ENCODE data around the gene SLC16A7.
"Not testable (repeated sequence)": the region's sequence is repeated elsewhere in the genome, so short reads cannot be mapped to it uniquely, and the experiment has no call there.

Gene SLC16A7

DNA sequence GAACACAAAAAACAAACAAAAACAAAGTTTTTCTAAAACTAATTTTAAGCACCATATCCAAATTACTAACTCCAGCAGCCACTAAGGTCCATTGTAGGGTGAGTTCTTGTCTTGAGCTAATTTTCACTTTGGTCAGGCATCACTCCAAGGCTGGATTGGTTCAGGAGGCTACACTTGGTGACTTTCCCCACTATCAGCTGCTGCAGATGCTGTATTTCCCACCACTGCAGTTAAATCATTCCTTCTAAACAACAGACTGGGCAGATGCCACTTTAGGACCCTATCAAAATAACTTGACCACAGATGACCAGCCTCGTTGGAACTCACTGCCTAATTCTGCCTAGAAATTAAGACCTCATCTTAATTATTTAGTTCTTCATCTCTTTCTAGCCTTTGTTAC is 140.5 kb downstream of the SLC16A7 start:
- no peak for DNase-seq (ENCODE audit: low read depth)

DNA sequence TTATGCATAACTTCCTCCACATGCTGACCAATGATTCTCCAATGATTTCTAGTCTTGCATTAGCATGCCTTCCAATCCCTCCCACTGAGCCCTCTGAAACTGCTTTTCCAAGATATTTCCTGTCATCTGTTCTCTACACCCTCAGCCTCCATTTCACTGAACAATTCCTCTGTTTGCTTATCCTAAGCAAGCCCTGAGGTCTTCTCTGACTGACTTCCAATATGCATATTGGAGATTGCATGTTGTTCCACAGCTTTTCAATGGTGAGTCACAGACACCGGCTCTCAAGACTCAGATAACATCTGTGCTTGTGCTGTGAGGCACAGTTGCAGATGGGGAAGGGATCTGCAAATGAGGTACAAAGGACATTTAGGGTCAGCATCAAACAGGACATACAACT is 141.0 kb downstream of the SLC16A7 start:
- no peak for DNase-seq (ENCODE audit: low read depth)

DNA sequence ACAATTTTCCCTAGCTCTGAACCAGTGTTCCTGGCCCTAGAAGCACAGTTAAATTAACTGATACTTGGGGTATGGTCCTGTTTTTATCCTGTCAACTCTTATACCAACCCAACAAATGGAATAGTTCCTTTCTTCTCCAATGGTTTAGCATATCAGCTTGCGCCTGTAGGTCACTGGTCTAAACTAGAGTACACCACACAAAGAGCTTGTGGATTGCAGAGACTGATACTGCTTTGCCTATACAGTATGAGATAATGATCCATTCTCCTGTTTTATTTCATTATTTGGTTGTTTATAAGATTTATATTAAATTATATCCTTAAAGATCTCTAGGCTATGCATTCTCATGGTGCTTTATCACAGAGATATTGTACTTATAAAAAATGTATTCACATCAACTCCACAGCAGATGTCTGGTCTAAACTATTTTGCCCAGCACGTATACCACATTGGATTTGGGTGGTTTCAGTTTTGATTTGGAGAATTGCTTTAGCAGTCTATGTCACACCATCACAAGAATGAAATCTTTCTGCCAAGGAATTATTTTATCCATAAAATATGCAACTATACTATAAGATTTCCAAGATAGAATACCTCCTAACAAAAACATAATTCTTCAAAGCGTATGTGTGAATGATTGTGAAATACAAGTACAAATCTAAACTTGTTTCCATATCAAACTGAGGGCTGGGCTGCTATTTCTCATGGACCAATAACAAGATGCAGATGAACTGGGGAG is 142.1 kb downstream of the SLC16A7 start:
- DNase-seq (ENCODE audit: low read depth): no peak

DNA sequence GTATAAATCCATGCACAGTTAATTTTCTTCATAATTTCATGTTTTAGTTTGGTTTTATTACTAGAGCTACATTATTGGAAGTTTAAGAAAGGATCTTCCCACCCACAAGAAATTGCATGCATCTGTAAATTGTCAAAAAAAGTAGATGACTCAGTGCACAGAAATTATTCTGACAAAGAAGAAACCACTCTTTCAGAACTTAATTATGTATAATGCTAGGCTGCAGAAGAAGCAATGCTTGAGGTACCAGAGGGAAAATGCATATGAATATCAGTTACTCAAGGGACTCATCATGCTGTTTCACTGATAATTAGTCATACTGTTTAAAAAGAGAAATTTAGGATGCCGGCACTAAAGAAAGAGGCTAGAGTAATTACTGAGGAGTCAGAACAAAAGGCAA is 147.0 kb downstream of the SLC16A7 start:
- no peak for DNase-seq (ENCODE audit: low read depth)

DNA sequence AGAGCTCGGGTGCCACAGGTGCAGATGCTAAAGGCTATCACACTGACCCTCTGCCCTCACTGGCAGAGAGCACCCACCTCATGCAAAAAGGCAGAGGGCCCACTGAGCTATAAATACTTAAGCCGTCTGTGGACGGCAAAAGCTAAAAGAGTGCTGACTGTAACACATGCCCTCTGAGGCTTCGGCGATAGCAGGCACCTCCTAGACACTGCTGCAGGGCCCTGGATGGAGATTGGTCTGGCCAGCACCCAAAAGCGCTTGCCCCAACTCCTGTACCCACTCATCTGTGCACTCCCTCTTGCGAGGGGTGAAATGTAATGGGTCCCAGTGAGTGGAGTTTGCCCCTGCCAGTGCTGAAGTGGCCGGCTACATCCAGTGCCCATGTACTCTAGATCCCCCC is 148.7 kb downstream of the SLC16A7 start:
- DNase-seq (ENCODE audit: low read depth): no peak

DNA sequence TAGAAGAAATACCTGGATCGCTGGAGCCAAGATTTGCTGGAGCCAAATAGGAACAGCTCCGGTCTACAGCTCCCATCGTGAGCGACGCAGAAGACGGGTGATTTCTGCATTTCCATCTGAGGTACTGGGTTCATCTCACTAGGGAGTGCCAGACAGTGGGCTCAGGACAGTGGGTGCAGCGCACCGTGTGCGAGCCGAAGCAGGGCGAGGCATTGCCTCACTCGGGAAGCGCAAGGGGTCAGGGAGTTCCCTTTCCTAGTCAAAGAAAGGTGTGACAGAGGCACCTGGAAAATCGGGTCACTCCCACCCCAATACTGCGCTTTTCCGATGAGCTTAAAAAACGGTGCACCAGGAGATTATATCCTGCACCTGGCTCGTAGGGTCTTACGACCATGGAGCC is 155.3 kb downstream of the SLC16A7 start:
- not testable (repeated sequence) for DNase-seq (ENCODE audit: low read depth)

DNA sequence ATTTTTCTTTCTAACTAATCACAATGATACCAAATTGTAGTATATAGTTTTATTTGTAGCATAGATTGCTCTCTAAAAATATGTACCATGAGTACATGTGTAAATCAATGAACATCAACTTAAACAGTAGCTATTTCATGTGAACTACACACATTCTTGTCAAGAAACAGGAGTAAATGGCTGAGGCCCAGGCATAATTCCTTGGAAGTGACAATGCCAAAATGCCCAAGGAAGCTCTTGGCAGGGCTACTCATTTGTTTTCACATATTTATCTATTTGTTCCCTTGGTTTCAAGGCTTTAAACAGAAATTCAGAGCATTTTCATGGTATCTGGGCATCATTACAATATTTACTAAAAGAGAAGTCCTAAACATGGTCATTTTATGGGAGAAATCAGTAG is 165.7 kb downstream of the SLC16A7 start:
- DNase-seq (ENCODE audit: low read depth): no peak

DNA sequence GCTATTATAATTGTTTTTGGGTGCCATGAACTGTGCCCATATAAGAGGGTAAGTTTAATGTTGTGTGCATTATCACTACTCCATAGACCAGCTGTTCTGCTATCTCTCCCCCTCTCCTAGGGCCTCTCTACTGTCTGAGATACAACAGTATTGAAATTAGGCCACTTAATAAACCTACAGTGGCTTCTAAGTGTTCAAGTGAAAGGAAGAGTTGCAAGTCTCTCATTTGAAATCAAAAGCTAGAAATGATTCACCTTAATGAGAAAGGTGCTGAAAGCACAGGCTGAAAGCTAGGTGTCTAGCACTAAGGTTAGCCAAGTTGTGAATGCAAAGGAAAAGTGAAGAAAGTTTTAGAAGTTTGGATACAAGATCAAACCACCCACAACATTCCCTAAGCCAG is 168.0 kb downstream of the SLC16A7 start:
- DNase-seq (ENCODE audit: low read depth): no peak

DNA sequence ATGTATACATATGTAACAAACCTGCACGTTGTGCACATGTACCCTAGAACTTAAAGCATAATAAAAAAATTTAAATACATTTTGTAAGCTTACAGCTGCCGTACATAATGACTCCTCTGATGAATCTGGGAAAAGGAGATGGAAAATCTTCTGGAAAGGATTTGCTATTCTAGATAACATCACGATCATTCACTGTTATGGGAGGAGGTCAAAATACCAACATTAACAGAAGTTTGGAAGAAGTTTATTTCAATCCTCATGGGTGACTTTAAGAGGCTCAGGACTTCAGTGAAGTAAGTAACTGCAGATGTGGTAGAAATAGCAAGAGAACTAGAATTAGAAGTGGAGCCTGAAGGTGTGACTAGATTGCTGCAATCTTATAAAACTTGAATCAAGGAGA is 172.2 kb downstream of the SLC16A7 start:
- no peak for DNase-seq (ENCODE audit: low read depth)

DNA sequence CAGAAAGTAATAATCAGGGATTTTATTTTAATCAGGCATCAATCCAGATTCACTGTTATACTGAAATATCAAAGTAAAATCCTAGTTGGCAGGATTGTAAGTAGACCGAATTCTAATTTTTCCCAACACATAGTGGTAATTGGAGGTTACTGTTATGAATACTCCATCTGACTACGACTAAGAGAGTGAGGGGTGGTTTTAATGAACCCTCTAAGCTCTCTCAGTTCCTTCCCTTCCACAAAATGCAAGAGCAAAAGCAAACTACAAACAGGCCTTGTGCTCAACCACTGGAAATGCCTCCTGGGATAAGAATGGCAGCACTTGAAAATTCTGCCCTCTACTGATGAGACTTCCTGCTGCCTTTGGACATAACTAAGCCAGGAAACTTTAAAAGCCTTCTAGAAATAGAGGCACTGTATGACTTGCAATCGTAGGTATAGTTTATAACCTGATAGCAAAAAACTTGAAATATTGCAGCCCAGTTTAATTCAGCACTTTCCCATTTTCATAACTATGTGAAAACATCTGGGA is 184.8 kb downstream of the SLC16A7 start:
- no peak for DNase-seq (ENCODE audit: low read depth)

DNA sequence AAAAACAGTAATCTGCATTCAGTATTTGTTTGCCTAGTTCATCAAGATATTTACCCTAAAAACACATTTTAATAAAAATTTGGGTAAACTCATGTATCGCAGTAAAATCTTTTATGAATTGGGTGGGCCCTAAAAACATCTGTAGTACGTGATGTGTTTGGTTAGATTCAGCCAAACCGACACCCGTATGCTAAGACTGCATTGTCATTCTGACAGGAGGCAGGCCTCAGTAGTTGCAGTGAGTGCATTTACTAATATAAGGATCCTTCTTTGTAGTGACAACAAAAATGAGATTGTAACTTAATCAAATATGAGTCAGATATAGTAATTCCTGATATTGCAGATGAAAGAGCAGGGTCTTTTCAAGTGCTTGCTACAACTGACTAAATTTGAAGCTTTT is 191.8 kb downstream of the SLC16A7 start:
- no peak for DNase-seq (ENCODE audit: low read depth)

DNA sequence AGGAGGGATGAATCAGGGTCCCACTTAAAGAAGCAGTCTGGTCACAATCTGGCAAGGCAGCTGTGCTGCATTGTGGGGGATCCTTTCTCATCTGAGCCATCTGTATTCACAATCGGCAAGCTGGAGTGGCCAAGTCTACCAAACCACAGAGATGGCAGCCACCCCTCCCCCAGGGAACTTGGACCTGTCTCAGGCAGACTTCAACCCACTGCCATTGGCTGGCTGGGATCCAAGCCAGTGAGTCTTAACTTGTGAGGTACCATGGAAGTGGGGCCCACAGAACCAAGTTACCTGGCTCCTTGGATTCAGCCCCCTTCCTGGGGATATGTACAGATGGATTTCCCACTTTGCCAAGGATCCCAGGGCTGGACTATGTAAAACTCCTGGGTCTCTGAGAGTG is 196.8 kb downstream of the SLC16A7 start:
- no peak for DNase-seq (ENCODE audit: low read depth)

DNA sequence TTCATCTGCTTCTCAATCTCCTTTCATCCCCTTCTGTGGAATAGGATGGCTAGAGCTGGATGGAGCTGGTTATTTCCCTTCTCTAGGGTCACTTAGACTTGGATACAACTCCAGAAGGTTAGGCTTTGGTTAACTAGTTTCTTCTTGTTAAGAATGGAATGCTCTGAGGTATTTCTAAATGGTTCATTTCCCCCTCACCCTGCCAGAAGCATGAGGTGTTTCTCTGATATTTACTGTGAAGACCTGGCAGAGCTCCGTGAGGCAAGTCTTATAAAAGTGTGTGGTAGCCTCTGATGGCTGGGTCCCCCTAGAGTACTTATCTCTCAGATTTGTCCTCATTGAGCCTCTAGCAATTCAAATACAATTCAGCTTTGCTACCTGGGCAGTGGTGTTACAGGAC is 207.9 kb downstream of the SLC16A7 start:
- DNase-seq (ENCODE audit: low read depth): no peak

DNA sequence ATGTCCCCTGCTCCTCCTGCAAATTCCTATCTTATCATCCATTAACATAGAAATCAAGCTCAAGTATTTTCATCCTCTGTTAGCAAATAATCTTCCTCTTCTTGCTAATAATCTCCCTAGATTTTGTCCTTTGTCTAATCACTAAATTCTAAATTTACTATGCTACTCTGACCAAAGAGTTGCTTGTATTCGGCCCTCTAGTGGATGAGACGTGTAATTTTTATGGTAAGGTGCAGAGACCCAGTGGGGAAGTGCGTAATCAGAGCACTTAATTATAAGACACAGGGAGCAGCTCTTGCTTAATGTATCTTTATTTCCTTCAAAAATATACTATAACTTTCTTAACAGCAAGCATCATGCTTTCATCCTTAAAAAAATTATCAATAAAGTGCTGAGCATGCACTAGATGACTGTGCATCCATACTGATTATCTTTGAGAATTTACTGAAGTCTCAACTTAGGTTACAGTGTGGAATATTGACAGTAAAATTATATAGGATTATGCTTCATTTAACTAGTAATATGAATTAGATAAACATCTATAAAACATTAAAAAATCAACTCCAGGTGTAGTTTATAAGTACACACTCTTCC is 212.6 kb downstream of the SLC16A7 start:
- no peak for DNase-seq (ENCODE audit: low read depth)

DNA sequence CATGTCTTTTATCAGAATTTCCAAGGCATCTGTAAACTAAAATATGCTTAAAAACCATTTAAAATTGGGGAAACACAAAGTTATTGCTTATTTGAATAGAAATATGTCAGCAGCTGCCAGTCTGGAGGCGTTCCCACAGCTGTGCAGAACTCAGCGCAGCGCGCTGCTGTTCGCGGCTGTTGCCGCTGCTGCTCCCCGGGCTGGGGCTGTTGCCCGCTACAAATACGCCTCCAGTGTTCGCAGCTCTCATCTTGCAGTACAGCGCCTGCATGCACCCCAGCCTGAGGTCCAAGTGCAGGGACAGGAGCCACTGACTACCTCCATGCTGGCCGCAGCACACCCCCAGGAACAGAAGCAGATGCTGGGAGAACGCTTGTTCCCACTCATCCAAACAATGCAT is 216.2 kb downstream of the SLC16A7 start:
- no peak for DNase-seq (ENCODE audit: low read depth)

DNA sequence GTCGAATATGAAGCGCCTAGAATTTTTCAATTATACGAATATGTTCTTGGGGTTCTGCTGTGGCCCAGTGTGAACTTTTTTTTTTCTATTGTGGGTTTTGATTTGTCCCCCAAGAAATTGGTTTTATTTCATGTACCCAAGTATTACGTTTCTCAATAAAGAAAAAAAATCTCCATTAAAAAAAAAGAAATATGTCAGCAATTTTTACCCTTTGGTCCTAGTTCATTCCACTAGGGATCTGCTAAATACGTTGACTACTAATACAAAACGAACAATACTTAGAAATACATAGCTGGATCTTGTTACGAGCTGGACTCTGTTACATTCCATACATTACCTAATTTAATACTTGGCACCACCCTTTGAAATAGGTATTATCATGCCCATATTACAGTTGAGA is 216.9 kb downstream of the SLC16A7 start:
- no peak for DNase-seq (ENCODE audit: low read depth)

DNA sequence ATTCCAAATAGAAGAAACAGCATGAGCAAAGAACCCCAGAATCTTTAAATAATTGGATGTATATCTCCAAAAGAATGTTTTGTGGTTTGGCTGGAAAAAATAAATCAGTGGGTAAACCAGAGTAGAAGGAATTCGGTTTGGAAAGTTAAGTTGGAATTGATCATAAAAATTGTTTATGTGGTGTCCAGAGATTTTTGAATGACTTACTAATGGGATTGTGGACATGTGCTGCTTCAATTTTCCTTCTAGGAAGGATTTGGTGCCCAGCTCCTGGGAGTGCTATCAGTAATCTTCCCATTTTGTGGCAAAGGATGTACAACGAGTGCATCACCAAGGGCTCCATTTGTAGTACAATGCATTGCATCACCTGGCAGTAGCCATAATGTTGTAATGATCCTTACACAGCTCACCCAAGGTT is 224.8 kb downstream of the SLC16A7 start:
- no peak for DNase-seq (ENCODE audit: low read depth)

DNA sequence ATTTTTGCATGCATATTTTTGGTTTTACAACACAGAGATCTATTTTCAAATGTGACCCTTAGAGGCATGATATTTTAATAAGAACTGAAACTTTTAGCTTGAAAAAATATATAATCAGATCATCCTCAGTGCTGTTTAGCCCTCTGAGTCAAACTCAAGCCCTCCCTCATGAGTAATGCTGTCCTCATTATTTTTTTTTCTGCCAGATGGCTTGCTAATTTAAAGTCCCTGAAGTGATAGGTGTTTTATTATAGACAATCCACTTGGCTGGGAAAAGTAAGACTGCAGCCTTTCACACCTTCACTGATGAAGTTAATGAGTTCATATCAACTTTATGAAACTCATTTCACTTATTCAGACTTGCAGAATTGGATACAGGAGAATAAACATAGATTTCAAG is 227.7 kb downstream of the SLC16A7 start:
- DNase-seq (ENCODE audit: low read depth): no peak

DNA sequence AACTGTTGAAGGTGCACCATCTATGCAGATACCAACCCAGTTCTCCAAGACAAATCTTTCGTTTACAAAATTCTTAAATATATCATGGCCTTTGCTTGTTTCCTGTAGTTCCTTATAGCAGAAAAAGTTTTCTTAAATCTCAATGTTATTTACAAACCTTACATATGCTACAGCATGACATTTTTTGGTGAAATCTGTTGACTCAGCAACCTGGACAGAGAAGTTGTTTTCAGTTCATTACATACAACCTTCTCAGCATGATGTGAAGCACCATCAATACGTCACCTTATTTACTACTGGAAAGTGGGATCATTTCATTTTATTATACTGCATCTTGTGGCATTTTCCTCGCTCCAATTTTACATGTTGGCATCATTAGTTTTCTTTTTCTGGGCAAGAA is 231.9 kb downstream of the SLC16A7 start:
- DNase-seq (ENCODE audit: low read depth): no peak

DNA sequence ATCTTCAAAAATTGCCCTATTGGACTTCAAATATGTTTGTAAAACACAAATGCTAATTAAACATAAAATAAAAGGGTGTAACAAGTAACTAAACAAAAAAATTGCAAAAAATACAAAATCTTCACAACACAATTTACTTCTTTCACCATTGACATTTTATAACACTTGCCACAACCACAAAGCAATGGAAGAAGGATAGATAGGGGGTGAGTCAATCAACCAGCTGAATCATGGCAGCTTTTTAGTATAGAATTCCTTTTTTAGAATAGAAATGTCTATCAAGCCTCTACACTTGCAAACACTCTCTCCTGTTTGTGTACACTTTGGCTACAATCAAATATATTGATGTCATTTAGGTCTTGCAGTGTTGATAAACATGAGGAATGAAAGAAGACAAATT is 232.7 kb downstream of the SLC16A7 start:
- no peak for DNase-seq (ENCODE audit: low read depth)

DNA sequence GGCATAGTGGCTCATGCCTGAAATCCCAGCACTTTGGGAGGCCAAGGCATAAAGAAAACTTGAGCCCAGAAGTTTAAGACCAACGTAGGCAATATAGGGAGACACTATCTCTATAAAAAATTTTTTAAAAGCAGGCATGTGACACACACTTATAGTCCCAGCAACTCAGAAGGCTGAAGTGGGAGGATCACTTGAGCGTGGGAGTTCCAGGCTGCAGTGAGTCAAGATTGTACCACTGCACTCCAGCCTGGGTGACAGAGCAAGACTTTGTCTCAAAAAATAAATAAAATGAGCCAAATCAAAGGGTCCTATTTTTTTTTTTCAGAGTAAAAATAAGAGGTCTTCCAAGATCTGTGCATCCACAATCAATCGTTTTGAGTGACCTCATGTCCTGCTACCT is 237.6 kb downstream of the SLC16A7 start:
- no peak for DNase-seq (ENCODE audit: low read depth)

DNA sequence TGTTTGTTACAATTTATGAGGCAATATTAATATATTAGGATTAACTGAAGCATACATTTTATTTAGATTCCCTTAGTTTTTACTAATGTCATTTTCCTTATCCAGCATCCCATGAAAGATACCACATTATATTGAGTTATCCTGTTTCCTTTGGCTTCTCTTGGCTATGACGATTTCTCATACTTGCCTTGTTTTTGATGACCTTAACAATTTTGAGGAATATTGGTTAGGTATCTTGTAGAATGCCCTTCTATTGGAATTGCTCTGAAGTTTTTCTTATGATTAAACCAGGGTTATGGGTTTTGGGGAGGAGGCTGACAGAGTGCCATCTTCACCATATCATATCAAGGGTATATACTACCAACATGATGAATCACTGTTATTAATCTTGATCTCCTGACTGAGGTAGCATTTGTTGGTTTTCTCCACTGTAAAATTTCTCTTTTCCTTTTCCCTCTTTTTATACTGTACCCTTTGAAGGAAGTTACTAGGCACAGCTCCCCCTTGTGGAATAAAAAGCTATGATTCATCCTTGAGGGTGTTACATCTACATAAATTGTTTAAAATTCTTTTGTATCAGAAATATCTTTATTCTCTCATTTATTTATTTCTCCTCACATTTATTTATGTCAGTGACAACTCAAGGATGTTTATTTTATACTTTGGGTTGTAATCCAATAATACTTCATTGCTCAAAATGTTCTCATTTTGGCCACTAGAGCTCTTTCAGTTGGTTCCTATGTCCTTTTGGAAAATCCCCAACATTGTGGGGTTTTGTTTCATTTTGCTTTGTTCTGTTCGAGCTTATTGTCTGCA is 239.0 kb downstream of the SLC16A7 start:
- DNase-seq (ENCODE audit: low read depth): no peak

All from T-helper 22 cell (primary cell).